ENCODE measurements around the gene ASXL1.

Gene ASXL1

DNA sequence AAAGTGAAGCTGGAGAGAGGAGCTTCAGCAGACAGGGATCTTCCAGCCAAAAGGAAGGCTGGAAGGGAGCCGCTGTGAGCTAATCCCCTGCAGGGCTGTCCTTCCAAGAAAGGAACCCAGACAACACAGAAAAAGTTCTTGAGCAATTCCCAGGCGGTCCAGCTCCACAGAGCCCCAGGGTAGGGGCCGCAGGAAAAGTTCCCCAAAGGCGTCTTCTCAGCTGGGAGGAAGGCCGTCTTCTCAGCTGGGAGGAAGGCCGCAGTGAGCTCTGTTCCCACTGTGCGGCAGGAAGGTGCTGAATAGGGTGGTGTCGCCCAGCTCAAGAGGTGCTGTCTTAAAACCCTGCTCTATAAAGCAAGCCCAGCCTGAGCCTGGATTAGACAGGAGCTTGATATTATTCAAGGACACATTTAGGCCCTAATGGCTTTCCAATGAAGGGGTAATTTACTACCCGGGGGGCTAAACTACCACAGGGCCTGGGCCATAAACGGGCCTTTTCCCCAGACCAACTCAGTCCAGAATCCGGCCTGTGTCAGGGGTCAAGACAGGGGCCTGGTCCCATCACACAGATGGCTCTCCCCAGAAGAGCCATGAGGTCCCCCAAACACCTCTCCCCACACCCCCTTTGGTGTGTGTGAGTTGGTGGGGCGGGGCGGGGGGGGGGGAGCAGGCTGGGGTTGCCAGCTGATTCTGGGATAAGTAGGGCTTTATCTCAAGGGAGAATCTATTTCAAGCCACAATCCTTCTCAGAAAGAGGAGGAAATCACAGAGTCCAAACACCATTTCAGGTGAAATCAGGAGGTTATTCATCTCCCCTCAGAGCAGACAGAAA lies 123.4 kb downstream of the ASXL1 start:
- no peak for DNase-seq (ENCODE audit: low read depth)

DNA sequence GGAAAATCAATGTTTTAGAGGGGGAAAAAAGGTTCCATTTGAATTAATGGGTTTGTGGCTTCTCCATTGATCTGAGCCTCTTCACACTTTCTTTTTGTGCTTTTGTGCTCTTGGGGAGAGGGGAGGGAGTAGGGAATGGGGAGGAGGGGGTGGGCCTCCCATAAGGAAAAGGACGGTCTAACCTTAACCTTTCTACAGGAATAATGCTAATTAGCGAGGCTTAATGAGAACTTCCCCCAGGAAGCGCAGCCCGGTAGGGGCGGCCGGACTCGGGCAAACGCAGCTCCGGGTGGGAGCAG lies 124.0 kb downstream of the ASXL1 start:
- DNase-seq (ENCODE audit: low read depth) = no peak

DNA sequence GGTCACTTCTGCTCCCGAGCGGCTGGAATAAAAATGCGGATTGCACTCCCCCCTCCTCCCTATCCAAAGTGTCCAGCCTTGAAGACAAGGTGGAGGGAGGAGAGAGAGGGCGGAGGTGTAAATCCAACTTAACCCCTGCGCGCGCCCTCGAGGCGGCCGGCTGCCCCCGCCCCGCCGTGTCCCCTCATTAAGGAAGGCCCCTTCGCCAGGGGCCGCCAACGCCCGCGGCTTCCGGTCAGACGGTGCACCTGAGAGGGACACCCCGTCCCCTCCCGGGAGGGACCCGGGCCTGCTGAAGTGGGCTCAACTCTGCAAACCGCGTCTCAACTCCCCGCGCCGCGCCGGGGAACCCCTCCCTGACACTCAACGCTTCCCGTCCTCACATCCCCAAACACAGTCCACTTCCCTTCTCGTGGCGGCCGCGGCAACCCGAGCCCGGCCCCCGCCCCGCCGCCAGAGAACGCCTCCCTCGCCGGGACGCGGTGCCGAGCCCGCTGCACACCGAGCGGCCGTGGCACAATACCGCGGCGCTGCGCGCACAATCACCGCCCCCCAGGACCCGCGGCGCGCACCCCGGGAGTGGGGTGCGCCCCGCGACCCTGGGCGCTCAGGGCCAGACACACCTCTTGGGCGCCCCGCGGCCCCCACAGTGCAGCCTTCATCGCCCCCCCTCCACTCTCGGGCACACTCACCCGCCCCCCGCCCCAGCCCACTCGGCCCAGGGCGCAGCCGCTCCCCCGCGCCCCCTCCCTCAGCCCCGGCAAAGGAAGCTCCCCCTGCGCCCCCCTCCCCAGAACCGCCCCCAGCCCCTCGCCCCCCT lies 124.5 kb downstream of the ASXL1 start:
- DNase-seq (ENCODE audit: low read depth) = peak; percentile 14

DNA sequence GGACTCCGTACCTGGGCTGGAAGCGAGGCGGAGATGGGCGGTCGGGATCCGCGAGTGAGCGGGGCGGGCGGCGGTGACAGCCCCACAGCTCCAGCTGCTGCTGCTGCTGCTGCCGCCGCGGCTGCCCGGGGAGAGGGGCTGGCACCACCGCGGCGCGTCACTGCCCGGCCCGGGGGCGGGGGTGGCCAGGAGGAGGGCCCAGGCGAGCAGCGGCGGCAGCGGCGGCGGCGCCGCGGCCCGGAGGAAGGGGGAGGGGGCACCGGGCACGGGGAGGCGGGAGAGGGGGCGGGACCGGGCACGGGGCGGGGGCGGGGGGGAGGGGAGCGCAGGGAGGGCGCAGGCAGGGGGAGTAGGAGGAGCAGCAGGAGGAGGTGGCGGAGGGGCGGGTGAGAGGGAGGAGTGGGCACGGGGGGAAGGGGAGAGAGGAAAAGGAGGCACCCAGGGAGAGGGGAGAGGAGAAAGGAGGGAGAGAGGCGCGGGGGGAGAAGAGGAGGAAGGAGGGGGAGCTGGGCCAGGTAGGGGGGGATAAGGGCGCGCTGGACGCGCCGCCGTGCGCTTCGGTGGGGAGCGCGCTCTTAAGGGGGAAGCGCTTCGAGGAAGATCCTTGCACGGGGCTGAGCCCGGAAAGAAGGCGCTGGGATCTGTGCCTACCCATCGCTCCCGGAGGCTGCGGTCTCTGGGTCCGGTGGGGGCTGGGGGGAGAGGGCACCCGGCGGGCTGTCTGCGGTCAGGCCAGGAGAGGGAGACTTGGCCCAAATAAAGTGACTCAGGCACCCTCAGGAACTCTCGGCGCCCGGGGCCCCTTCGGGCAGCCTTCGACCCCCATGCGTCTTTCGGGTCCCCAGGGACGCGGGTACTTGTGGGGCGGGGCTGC lies 125.5 kb downstream of the ASXL1 start:
- peak; percentile 41 for DNase-seq (ENCODE audit: low read depth)

DNA sequence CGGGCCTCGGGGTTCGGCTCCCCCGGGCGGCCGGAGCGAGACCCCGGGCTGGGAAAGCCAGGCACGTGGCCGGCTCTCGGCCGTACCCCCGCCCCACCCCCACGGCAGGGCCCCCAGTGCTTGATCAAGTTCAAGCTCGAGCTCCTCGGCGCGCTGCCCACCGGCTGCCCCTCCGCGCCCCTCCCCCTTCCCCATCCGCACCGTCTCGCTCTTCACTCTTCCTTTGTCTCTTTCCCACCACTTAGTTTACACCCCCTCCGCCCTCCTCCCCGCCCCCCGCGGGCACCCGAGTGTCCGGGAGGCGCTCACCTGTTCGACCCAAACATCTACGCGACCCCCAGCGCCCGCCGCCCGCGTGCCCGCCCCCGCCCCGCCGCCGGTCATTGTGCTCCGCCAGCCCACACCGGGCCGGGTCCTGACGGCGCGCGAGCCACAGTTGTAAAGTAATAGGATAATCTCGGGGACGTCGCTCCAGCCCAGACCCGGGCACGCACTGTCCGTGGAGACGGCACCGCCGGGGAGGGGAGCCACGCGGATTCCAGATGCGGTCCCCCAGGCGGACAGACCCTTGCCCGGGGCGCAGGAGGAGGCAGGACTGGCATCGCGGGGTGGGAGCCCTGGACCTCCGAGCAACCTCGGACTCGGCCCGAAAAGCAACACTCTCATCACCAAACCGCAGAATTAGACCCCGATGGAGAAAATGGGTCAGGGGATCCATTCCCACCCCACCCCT lies 126.3 kb downstream of the ASXL1 start:
- peak; percentile 28 for DNase-seq (ENCODE audit: low read depth)

DNA sequence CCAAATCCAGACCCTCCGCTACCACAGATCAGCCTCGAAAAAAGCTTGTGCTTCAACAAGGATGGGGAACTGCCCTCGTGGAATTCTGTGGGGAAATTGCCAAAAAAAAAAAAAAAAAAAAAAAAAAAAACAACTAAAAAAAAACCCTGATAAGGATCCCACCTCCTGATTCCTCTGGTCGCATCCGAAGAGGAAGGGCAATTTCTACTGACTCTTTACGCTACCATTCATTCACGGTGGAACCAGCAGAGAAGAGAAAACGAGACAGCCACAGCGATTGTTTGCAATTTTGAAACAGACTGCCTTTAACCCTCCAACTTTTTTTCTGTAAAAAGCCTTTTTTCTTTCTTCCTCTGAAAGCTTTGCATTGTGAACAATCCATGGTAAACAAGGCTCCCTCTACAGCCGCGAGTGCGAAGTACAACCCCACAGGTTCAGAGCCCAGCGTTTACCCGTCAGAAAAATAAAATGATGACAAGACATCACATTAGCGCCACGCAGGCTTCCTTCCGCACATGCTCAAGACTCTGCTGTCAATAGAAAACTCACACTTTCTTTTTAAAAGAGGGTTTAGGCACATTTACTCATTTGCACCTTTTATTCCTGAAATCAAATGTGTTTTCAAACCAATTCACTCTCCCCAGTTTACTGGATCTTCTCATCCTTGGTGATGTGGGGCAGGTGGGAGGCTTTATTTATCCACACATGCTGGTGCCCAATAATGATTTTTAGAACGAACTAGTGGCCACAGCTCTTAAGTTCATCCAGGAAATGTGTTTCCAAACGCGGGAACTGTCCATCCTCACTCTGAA lies 127.0 kb downstream of the ASXL1 start:
- peak; percentile 74 for DNase-seq (ENCODE audit: low read depth)

DNA sequence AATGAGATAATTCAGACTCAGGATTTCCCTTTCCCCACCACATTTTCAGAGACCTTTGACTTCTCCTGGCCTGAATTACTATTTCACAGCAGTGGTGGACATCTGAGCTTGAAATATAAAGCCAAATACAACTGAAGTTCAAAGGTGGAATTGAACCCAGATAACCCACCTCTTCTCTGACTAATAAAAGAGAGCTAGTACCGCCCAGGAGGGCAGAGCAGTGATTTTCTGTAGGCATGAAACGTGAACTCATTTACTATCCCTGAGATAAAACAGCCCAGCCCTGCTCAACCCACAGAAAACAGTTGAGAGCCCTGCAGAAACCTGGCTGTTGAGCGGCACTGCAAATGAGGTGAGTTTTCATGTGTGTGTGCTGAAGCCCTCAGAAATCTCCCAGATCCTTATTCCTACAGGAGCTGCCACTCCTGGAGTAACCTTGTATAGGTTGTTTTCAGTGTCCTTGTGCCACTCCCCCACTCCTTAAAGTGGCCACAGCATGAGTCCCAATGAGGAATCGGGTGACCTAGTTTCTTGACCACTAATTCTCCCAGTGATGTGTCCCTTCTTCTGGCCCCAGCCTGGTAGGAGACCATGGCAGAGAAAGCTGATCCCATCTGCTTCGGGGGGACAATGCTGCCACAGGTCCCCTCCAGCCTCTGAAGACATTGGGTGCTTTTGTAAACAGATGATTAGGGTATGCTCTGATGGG lies 127.8 kb downstream of the ASXL1 start:
- no peak for DNase-seq (ENCODE audit: low read depth)

DNA sequence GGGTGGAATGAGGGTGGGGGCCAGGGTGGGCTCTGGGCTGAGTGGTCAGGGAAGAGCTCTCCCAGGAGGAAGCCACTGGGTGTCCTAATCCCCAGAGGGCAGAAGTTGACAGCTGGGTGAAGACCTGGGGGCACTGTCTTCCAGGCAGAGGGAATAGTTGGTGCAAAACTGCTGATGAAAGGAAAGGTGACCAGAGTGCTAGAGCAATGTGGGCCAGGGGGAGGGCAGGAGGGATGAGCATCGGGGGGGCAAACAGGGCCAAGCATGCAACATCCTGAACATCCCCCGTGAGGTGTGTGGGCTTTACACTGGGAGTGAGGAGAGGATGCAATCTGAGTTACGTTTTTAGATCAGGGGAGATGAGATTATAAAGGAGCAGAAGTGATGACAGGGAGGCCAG lies 129.2 kb downstream of the ASXL1 start:
- DNase-seq (ENCODE audit: low read depth) = no peak

DNA sequence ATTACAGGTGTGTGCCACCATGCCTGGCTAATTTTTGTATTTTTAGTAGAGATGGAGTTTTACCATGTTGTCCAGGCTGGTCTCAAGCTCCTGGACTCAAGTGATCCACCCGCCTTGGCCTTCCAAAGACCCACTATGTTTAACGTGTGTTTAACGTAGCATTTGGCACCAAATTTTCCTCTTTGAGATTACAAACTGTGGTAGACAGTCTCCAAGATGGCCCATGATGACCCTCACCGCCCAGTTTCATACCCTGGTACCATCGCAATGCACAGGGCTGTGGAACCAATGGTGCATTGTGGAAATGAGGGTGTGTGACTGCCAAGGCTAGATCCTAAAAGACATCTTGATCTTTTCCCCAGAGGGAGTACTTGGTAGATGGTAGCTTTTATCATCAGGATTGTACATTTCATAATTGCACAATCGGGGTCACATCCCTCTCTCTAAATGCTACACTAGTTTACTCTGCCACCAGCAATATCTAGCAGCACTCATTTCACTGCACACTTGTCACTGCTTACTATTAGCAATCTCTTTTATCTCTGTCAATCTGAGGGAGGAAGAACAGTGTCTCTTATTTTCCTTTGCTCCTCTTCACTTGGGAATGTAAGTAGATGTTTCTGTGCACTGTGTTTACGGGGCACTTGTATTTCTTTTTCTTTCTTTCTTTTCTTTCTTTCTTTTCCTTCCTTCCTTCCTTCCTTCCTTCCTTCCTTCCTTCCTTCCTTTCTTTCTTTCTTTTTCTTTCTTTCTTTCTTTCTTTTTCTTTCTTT lies 130.1 kb downstream of the ASXL1 start:
- DNase-seq (ENCODE audit: low read depth) = no peak

All from activated T-cell treated with anti-CD3 and anti-CD28 coated beads for 1 hour (primary cell).